NCI-H2196 treated with DMSO at 0.1 percent for 48 hours (cell line): ENCODE results near the gene ASAH2B.
"Not testable (repeated sequence)": the region's sequence is repeated elsewhere in the genome, so short reads cannot be mapped to it uniquely, and the experiment has no call there.

Source experiments
- DNase-seq: peaks from one replicate; lab custom pipeline; 2025; ENCODE audit not compliant: unreplicated experiment; lab: John Stamatoyannopoulos, UW

Gene ASAH2B

DNA sequence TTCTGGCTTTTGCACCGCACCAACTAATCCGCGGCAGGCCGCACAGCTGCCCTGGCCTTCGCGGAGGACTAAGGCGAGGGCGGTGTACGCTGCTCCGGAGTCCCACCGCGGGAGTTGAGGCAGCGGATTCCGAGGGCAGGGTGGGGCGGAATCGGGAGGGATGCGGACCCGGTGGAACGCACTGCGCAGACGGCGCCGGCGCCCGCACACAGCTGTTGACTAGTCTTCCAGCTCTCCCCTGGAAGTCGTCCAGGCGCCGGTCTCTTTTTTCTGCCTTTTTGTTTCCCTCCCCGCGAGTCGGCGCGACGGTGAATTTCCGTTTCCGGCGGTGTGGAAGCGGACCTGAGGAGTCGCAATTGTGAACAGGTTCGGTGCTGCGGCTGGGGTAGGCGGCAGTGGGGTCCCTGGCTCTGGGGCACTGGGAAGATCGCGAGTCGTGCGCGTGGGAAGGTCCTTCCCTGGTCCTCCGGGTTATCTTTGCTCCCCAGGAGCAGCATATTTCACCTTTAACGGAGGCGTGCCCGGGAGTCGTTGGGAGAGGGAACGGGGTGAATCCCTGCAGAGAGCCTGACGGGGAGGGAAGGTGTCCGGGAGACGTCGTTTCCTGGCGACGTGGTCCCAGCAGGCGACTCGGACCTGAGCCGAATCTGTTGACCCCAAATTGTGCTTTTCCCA, at the start of gene ASAH2B:
Gene ASAH2B (plus strand): TSS at position 319 of the 675 bp plus-strand sequence. CDS start 5,195 bp downstream, outside the sequence.
- peak; percentile 18 for DNase-seq

DNA sequence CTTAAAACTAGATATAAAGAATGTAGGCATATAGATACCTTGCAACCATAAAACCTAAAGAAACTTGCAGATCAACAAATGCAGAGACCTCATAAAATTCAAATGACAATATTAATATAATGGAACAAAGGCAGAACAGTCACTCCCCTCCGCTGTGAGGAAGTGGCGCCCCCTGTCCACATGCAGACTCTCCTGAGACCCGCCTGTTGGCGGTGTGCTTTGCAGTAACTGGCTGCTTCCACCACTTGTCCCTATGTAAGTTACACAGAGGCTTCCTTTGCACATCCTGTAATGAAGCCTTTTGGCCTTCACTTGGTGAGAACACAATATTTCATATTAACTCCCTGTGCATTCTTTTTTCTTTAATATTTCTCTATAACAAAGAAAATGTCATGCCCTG, 41.9 kb upstream of the ASAH2B start:
- not testable (repeated sequence) for DNase-seq

DNA sequence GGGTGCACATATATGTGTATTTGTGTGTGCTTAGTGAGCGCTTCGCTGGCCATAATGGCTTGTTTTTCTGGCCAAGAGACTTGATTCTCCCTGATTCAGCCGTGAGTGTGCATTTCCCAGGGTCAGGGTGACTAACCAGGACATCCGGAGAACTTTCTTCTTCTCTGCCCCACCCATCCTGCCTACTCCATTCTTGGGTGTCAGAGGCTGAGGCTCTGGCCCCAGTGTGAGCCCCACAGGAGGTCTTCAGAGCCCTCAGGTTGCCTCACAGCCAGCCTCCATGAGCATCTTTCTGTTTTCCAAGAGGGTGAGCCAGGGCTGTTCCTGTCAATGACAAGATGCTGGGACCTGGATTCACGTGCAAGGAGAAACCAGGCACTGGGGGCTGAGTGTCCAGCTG, 37.8 kb upstream of the ASAH2B start:
- not testable (repeated sequence) for DNase-seq

DNA sequence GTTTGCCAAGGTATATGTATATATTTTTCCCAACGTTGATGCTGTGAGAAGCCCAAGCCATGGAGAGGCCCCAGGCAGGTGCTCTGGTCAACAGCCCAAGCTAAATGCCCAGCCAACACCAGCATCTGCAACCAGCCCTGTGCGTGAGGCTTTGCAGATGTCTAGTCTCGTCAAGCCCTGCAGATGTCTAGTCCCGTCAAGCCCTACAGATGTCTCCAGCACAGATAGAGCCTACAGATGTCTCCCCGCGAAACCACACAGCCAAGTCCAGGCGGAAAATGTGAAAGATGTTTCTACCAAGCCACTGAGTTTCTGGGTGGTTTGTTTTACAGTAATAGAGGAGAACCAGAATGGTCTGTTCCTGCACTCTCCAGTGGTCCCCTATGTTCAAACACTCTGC, 36.7 kb upstream of the ASAH2B start:
- not testable (repeated sequence) for DNase-seq

DNA sequence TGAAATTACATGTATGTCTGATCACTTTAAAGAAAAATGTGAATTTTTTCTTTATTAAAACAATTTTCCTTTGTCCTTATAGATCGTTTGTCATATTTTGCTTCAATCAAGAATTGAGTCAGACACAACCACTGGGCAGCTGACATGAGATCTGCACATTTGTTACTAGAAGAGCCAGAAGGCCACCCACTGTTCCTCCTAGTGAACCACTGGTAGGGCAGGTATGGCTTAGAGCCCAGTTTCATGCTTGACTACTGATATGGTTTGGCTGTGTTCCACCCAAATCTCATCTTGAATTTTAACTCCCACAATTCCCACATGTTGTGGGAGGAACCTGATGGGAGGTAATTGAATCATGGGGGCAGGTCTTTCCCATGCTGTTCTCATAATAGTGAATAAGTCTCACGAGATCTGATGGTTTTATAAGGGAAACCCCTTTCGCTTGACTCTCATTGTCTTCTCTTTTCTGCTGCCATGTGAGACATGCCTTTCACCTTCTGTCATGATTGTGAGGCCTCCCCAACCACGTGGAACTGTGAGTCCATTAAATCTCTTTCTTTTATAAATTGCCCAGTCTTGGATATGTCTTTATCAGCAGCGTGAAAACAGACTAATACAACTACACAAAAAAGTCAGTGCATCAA, 35.2 kb upstream of the ASAH2B start:
- DNase-seq, result not testable (repeated sequence)

DNA sequence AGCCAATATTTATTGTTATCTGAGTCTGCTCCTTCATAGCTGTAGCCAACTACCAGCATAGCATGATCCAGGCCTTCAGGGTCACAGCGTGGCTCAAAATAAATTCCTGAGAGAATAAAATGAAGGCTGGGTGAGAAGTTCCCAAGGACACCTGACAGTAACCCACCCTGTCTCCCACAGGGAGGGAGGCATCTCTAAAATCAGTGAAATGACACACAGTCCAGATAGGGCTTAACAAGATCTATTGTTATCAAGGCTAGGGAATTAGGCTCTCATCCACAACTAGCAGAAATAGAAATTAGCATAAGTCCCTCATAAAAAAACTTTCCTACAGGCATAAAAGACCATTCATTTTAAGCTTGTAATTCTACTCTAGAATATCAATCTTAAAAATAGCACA, 33.7 kb upstream of the ASAH2B start:
- not testable (repeated sequence) for DNase-seq

DNA sequence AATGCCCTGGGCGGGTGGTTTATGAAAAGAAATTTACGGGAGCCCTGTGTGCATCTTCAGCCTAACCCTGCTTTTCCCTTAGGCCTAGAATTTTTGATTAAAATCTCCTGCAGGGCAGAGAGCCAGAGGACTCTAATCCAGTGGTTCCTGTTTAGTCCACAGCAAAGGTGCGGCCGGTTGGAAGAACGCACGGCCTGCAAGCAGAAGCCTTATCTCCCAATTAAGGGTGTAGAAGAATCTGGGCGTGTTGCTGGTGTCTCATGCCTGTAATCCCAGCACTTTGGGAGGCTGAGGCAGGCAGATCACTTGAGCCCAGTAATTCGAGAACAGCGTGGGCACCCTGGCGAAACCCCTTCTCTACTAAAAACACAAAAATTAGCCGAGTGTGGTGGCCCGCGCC, 29.5 kb upstream of the ASAH2B start:
- DNase-seq, result not testable (repeated sequence)

DNA sequence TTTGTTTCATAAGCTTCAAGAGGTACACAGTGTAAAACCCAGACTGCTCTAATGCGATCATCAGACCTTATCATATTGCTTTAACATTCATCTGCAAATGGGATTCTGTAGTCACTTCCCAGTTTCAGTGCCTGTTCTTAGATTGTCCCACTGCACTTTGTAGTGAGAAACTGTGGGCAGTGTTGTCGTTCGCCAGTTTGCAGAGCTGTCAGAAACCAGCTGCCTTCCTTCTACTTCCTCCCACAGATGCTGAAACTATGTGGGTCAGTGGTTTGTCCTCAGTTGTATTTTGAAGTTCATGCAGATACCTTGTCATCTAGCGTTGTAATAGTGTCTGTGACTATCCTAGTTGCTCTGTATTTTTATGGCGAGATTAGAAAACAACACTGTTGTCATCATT, 15.9 kb upstream of the ASAH2B start:
- not testable (repeated sequence) for DNase-seq

DNA sequence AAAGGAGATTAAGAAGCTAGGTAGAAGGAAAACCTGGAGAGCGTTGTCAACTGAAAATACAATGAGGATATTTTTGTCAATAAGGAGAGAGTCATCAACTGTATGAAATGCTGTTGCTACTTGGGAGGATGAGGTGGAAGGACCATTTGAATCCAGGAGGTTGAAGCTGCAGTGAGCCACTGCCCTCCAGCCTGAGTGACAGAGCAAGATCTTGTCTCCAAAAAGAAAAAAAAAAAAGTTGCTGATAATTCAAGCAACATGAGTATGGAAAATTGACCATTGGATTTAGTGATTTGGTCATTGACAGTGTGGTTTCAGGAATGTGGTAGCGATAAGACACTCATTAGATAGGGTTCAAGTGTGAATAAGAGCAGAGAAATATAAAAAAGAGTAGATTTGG, 11.6 kb upstream of the ASAH2B start:
- not testable (repeated sequence) for DNase-seq

DNA sequence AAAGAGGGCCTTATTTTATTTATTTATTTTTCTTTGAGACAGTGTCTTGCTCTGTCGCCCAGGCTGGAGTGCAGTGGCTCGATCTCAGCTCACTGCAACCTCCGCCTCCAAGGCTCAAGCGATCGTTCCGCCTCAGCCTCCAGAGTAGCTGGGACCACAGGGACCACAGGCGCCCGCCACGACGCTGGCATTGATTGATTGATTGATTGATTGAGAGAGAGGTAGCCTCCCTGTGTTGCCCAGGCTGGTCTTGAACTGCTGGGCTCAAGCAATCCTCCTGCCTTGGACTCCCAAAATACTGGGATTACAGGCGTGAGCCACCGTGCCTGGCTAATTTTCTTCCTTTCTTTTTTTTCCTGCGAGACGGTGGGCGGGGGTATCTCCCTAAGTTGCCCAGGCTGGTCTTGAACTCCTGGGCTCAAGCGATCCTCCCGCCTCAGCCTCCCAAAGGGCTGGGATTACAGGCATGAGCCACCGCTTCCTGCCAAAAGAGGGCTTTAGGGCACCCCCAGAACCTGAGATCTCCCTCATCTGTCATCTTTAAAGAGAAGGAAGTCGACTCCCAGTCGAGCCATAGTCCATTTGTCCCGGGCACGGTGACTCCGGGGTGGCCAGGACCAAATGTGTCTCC, 634 bp upstream of the ASAH2B start:
- not testable (repeated sequence) for DNase-seq

DNA sequence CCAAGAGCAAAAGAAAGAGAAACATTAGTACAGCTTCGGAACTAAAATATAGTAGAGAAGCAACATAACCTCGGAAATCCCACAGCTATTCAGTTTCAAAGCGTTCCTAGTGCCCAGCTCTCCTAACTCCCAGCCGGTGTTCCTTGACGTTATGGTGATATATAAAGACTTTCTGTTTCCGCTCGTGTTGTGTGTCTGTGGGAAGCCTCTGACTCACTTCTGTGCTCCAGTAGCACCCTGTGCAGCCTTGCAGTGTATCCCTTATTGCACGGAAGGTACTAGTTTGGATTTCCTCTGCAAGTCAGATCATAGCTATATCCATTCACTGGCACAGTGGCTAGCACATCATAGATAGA, 535 bp downstream of the ASAH2B start:
- DNase-seq, result no peak

DNA sequence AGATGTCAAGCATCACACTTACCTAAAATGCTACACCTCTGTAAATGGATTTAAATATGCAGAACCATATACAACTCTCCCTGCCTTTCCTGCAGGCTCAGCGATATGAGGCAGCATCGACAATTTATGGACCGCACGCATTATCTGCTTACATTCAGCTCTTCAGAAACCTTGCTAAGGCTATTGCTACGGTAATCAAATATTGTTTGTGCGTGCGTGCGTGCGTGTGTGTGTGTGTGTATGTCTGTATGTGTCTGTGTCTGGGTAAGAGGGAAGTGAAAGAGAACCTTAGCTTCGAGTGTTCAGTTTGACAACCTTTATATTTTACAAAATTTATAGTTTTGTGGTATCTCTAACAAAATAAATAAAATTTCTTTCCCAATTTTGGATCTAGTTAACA, 3.1 kb downstream of the ASAH2B start:
- DNase-seq, result not testable (repeated sequence)

DNA sequence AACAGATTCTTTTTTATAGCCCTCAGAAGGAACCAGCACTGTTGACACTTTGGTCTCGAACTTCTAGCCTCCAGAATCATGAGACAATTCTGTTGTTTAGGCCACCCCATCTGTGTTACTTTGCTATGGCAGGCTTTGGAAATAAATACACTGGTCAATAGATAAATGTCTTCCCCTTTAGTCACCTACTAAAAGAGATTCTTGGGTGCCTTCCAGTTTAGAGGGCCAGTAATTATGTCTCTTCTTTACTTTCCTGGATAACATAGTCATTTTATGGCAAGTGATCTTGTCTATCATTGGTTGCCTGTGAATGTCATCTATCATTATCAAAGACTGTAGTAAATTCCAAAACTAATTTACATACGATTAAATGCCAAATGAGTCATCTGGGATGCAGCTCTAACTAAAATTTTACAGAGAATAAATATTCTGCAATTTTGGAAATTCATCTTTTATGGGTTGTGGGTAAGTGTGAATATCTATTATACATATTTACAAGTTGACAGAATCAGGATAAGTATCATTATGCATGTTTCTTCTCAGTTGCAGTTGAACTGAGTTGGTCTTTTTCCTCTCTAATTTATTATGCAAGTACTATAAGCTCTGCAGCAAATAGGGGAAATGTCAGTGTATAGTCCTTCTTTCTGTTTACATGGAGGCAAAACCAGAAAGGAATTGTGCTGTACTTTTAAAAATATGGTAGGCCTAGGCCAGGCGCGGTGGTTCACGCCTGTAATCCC, 27.2 kb downstream of the ASAH2B start:
- not testable (repeated sequence) for DNase-seq

DNA sequence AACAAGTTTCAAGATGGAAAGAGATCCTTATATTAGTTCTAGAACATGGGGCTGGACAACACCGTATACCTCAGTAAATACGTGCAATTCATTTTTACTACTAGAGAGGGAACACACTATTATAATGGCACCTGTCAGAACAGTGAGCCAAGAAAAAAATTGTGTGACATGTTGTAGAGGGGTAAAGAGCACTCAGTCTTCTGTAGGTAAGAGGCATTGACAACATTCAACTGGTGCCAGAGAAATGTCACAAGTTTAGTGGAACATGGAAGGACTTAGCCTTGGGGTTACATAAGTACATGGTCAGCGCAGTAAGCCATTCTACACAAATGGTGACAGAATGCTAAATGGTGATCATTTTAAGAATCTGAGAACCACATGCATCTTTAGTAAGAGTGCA, 32.3 kb downstream of the ASAH2B start:
- not testable (repeated sequence) for DNase-seq

DNA sequence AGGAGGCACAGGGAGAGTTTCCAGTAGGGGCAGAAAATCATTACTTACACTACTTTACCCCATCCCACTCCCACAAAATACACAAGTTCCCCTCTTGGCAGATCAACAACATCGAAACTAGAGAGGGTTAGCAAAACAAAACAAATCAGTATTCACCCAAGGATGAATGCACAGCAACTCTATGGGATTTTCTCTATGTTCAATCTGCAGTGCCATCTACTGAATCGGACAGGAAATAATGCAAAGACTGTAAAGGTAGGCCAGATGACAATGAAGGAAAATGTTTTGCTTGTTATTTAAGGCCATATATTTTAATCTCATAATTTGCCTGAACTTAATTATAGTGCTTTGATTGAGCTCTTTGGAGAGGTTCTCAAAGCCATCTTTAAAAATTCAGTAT, 35.1 kb downstream of the ASAH2B start:
- DNase-seq, result not testable (repeated sequence)

DNA sequence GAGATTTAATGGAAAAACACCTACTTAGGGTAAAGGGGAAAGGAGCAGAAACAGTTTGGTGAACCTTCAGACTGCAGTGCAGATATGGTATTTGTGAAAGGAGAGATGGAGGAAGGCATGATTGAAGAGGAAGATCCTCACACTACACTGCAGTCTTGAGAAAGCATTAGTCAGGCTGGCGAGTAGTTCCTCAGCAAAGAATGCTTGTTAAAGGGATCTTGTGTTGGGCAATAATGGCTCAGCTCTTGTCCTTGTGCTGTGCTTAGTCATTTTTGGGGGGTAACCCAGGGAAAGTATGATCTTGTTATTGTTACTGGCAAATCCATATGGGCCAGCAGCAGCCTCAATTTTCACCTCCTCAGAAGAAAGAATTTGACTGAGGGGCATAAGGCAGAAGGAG, 40.3 kb downstream of the ASAH2B start:
- not testable (repeated sequence) for DNase-seq

DNA sequence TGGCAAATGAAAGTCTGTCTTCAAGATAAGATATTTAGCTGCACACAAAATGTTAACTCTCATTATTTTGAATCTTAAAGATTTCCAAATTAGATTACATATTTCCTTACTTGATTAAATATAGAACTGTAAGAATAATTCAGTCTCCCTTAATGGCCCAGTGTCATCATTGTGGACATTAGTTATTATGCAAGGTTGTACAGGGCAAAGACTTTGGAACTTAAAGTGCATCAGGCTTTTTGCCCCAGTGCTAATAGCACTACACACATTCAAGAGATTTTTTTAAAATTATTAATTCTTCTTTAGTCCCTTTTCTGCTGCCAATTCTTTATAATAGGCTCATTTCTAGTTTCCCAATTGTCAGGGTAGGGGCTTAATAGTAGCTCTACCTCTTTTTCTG, 42.3 kb downstream of the ASAH2B start:
- DNase-seq, result not testable (repeated sequence)

DNA sequence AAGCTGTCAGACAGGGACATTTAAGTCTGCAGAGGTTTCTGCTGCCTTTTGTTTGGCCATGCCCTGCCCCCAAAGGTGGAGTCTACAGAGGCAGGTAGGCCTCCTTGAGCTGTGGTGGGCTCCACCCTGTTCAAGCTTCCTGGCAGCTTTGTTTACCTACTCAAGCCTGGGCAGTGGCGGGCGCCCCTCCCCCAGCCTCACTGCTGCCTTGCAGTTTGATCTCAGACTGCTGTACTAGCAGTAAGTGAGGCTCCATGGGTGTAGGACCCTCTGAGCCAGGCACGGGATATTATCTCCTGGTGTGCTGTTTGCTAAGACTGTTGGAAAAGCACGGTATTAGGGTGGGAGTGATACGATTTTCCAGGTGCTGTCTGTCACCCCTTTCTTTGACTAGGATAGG, 48.2 kb downstream of the ASAH2B start:
- DNase-seq, result not testable (repeated sequence)

DNA sequence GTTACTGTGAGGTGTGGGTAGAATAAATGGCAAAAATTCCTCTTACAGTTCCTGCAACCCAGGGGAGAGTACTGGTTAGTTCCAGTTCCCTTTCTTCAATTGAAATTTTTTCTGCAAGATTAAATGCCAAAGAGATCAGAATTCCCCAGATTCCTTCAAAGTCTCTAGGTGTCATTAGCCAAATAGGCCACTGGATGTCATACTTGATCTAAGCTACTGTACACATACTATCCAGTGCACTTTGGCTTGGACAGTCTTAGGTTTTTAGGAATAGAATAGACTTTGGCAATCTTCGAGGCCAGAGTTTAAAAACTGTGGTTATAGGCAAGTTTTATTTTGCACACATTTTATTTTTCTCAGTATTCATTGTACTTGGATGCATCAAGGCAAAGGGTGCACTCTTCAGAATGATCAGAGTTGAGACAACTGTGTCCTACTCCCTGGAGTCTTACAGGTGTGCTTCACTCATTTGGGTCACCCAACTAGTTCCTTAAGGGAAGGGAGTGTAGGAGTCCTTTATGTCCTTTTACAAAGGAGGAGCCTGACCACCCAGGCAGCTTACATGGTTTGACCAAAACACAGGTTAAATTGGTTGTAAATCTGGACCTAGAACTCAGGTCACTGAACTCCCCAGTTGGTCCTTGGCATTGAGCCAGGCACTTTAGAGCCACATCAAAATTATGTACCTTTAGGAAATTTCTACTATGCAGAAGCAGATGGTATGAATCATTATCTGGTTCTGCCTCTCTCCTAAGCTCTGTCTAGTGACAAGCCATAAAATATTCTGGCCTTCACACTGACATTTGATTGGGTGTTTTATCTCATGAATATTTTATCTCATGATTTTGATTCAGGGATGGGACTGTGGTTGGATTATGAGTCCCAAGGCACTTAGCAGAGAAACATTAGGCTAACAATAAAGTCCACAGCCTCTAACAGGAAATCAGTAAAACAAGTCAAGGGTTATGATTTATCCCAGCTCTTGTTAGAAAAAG, 49.5 kb downstream of the ASAH2B start:
- DNase-seq, result no peak

DNA sequence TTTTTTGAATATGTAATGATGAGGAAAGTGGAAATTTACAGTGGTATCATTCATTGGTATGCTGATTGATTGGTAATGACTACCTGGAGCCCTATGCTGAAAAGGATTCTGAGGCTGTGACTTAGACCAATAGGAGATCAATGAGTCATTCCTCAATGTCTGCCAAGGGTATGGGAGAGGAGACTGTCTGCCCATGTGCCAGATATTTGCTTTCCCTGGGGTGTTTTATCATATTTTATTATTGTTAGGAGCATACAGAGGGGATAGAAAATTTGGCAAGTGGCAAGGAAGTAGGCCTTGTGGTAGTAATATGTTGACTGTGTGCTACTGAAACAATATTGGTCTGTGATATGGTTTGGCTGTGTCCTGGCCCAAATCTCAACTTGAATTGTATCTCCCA, 54.8 kb downstream of the ASAH2B start:
- DNase-seq, result no peak
